Keratinocyte (primary cell): ENCODE results near the gene SATB1. TPM values are rescaled to one million over a fixed set of nuclear protein-coding genes. Genes with fewer than 3 reads are reported as not detected.

ENCODE experiments used
- DNase-seq: peaks from one replicate; pipeline ENCODE4 v3.0.0-alpha.2; 2011; ENCODE audit warnings: low read depth, missing footprints, low spot score
- FAIRE-seq: peaks from 2 replicates; lab custom pipeline; 2011; peaks lifted over from hg19 to GRCh38; lab: Jason Lieb, UNC
- H2AFZ ChIP-seq: 2 replicates; pipeline ENCODE4 v1.6.0; 2012; ENCODE audit warnings: low read length, control low read depth, inconsistent platforms; ENCODE audit not compliant: control insufficient read depth
- H3K27ac ChIP-seq: 2 replicates; pipeline ENCODE4 v1.5.1; 2011; ENCODE audit warnings: low read length; ENCODE audit not compliant: control insufficient read depth, insufficient read depth
- H3K27me3 ChIP-seq: 3 replicates; pipeline ENCODE4 v1.6.0; 2011; ENCODE audit warnings: low read length; ENCODE audit not compliant: control insufficient read depth, insufficient read depth; ENCODE audit errors: extremely low read depth
- H3K36me3 ChIP-seq, 2 experiments: 2 replicates in 1 of 2; 3 replicates in 1 of 2; pipeline ENCODE4 v1.5.1; 2011; ENCODE audit warnings: low read length in 2 of 2, mild to moderate bottlenecking in 1 of 2; ENCODE audit not compliant: control insufficient read depth in 2 of 2, insufficient read depth in 2 of 2; ENCODE audit errors: extremely low read depth in 1 of 2
- H3K4me1 ChIP-seq: 3 replicates; pipeline ENCODE4 v1.5.1; 2011; ENCODE audit warnings: low read length; ENCODE audit not compliant: control insufficient read depth, insufficient read depth; ENCODE audit errors: extremely low read depth
- H3K4me2 ChIP-seq: 3 replicates; pipeline ENCODE4 v1.6.0; 2011; ENCODE audit warnings: low read depth, low read length; ENCODE audit not compliant: control insufficient read depth, insufficient read depth; ENCODE audit errors: extremely low read depth
- H3K4me3 ChIP-seq, 3 experiments: fragments of 200-600 bp in 1 of 3; sonication (generic) in 1 of 3; 2 replicates in 2 of 3; 3 replicates in 1 of 3; pipeline ENCODE4 v1.5.1; 2011 to 2016; ENCODE audit warnings: low read length in 3 of 3, mild to moderate bottlenecking in 3 of 3, control low read depth in 2 of 3, inconsistent platforms in 1 of 3, low read depth in 1 of 3, mixed read lengths in 1 of 3, mixed run types in 1 of 3, moderate library complexity in 1 of 3; ENCODE audit not compliant: control insufficient read depth in 2 of 3, insufficient read depth in 2 of 3; ENCODE audit errors: extremely low read depth in 1 of 3
- H3K79me2 ChIP-seq: 2 replicates; pipeline ENCODE4 v1.6.0; 2012; ENCODE audit warnings: low read length; ENCODE audit not compliant: control insufficient read depth, insufficient read depth
- H3K9ac ChIP-seq: 3 replicates; pipeline ENCODE4 v1.6.0; 2011; ENCODE audit warnings: low read length; ENCODE audit not compliant: control insufficient read depth, insufficient read depth; ENCODE audit errors: extremely low read depth
- H3K9me1 ChIP-seq: 3 replicates; pipeline ENCODE4 v1.6.0; 2011; ENCODE audit warnings: low read length; ENCODE audit not compliant: control insufficient read depth, insufficient read depth; ENCODE audit errors: extremely low read depth
- H3K9me3 ChIP-seq: 2 replicates; pipeline ENCODE4 v1.5.1; 2012; ENCODE audit warnings: low read depth, low read length; ENCODE audit not compliant: control insufficient read depth
- H4K20me1 ChIP-seq: 3 replicates; pipeline ENCODE4 v1.6.0; 2011; ENCODE audit warnings: low read length; ENCODE audit not compliant: control insufficient read depth, insufficient read depth; ENCODE audit errors: extremely low read depth
- EZH2 ChIP-seq: IDR thresholded peaks from one replicate; pipeline ENCODE4 v1.6.1; 2012; ENCODE audit warnings: inconsistent platforms, mild to moderate bottlenecking, low read length, moderate library complexity
- dilution Hi-C: fragments of 300-500 bp; cut with MboI; formaldehyde crosslinking; loops from one replicate; pipeline ENCODE4 v1.7.0; 2020; ENCODE audit warnings: low sequenced_read_pairs; ENCODE audit not compliant: extremely low pct_ligation_motif_present
- polyA plus RNA-seq, 5 experiments: library from polyadenylated mRNA; depleted of rRNA in 3 of 5; stranded (reverse) in 3 of 5; stranded (forward) in 1 of 5; unstranded in 1 of 5; fragments of >200 nt; gene quantifications; 1 replicate in 1 of 5; 2 replicates in 3 of 5; 3 replicates in 1 of 5; pipeline versions ENCODE4 v1.2.1 to v1.2.3, GENCODE V29; 2011 to 2012; ENCODE audit warnings: missing spikeins in 2 of 5, low read depth in 1 of 5, low replicate concordance in 1 of 5
- TF ChIP-seq, protein P1 (sequence below), 3 experiments: IDR thresholded peaks in 1 of 3; conservative IDR thresholded peaks in 1 of 3; optimal IDR thresholded peaks in 1 of 3; 2 replicates in 2 of 3; 3 replicates in 1 of 3; pipeline versions ENCODE3 to v1.5.1; 2011; ENCODE audit warnings: low read length in 3 of 3, mild to moderate bottlenecking in 3 of 3, moderate library complexity in 2 of 3, control low read depth in 1 of 3, inconsistent platforms in 1 of 3; ENCODE audit not compliant: insufficient read depth in 2 of 3; ENCODE audit errors: extremely low read depth in 1 of 3

The SATB1 gene
- polyA plus RNA-seq, 1 donor (not counting 4 experiments of a cell fraction or from before 2014, with no cell fraction given), result 7.8 TPM

DNA sequence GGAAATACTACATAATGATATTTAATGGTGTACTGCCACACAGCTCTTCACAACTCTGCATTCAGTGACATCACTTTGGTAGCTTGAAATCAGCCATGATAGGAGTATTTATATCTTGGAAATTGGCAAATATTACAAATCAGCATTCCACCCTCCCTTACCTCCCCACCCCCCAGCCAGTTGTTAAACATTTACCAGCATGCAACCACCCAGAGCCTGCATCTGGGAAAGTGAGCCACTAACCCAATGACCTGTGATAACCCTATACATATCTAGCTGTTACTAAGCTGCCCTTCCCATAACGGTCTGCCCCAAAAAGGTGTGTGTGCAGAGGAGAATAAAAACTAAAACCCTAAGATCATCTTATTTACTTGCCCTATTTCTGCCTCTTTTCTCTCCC is 44.6 kb upstream of the SATB1 start:
- Histone ChIP-seq H3K9ac (no peak overlapping the region), H3K4me1 (no peaks in the 10 kb centered on the region), H3K9me3 (no peaks in the 10 kb centered on the region), H3K9me1 (no peaks in the 10 kb centered on the region), H3K27ac (no peak overlapping the region), H3K36me3 (no peaks in the 10 kb centered on the region), H3K4me2 (no peak overlapping the region), H4K20me1 (no peaks in the 10 kb centered on the region), H3K79me2 (no peaks in the 10 kb centered on the region), H3K4me3 (no peak overlapping the region), H2AFZ (no peak overlapping the region), H3K27me3 (no peaks in the 10 kb centered on the region)
- FAIRE-seq, result no peak
- dilution Hi-C loops, result no loop called here
- DNase-seq, result no peak
- TF ChIP-seq, protein P1, sequence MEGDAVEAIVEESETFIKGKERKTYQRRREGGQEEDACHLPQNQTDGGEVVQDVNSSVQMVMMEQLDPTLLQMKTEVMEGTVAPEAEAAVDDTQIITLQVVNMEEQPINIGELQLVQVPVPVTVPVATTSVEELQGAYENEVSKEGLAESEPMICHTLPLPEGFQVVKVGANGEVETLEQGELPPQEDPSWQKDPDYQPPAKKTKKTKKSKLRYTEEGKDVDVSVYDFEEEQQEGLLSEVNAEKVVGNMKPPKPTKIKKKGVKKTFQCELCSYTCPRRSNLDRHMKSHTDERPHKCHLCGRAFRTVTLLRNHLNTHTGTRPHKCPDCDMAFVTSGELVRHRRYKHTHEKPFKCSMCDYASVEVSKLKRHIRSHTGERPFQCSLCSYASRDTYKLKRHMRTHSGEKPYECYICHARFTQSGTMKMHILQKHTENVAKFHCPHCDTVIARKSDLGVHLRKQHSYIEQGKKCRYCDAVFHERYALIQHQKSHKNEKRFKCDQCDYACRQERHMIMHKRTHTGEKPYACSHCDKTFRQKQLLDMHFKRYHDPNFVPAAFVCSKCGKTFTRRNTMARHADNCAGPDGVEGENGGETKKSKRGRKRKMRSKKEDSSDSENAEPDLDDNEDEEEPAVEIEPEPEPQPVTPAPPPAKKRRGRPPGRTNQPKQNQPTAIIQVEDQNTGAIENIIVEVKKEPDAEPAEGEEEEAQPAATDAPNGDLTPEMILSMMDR (optimal IDR thresholded peaks at IDR 0.05 in 1 of 3, IDR thresholded peaks at IDR 0.05 in 1 of 3, conservative IDR thresholded peaks at IDR 0.05 in 1 of 3; ENCODE audit: extremely low read depth in 1 of 3, insufficient read depth in 2 of 3, low read length in 3 of 3), result no peak
- no peak for TF ChIP-seq EZH2

DNA sequence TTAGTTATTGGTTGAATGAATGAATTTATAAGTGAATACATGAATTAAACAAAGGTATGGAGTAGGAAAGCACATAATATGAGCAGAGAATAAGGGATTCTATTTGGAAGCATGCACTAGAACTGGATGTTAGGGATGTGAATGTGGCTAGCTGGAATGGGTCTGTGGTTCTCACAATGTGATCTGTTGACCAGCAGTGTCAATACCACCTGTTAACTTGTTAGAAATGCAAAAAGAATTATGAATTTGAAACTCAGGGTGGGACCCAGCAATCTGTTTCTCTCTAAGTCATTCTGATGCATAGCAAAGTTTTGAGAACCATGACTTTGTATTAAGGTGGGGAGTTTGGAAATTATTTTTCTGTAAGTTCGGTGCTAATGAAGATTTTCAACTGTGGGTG is 41.0 kb upstream of the SATB1 start:
- Histone ChIP-seq H3K4me3 (no peak overlapping the region), H3K9ac (no peak overlapping the region), H3K27me3 (no peaks in the 10 kb centered on the region), H3K79me2 (no peaks in the 10 kb centered on the region), H3K4me2 (no peak overlapping the region), H3K9me1 (no peaks in the 10 kb centered on the region), H4K20me1 (no peaks in the 10 kb centered on the region), H3K27ac (no peak overlapping the region), H2AFZ (no peak overlapping the region), H3K36me3 (no peaks in the 10 kb centered on the region), H3K9me3 (no peaks in the 10 kb centered on the region), H3K4me1 (no peaks in the 10 kb centered on the region)
- TF ChIP-seq, protein P1 (optimal IDR thresholded peaks at IDR 0.05 in 1 of 3, IDR thresholded peaks at IDR 0.05 in 1 of 3, conservative IDR thresholded peaks at IDR 0.05 in 1 of 3; ENCODE audit: extremely low read depth in 1 of 3, insufficient read depth in 2 of 3, low read length in 3 of 3), result no peak
- no peak for TF ChIP-seq EZH2
- dilution Hi-C loops, result no loop called here
- FAIRE-seq (no peak), DNase-seq (no peak)
